Activated CD8-positive, alpha-beta memory T cell treated with anti-CD3 and anti-CD28 coated beads for 4 hours (primary cell): ENCODE data around the gene GAK.
"Not testable (repeated sequence)": the region's sequence is repeated elsewhere in the genome, so short reads cannot be mapped to it uniquely, and the experiment has no call there.

Experiments used
- DNase-seq, 2 donors: peaks; one replicate each; pipeline ENCODE4 v3.0.0-alpha.2; 2020; ENCODE audit warnings: low read depth in 2 of 2

The GAK gene

GRCh38 chr4:931960-932712 lies at the start of gene GAK, which contains the start of gene TMEM175:
Gene GAK (minus strand): TSS chr4:932316. CDS start chr4:932187, 129 bp downstream.
Gene TMEM175 (plus strand): TSS chr4:932460. CDS start chr4:947740, 15,280 bp downstream.
- peak; percentile 91 for DNase-seq

GRCh38 chr4:978957-979701 lies 47.0 kb upstream of the GAK start:
- no peak for DNase-seq

GRCh38 chr4:976016-976415 lies 43.9 kb upstream of the GAK start:
- DNase-seq, result not testable (repeated sequence)

GRCh38 chr4:974668-975067 lies 42.6 kb upstream of the GAK start:
- DNase-seq, result no peak

- peak; percentile 76 to 77 for DNase-seq
Measured at GRCh38 chr4:973431-974397, 41.6 kb upstream of the GAK start, which contains the start of gene DGKQ. Gene DGKQ (minus strand): TSS chr4:973569. CDS start chr4:973482, 87 bp downstream.

GRCh38 chr4:972651-973424 lies 40.7 kb upstream of the GAK start:
- DNase-seq, result peak; percentile 51 to 62

GRCh38 chr4:971666-972500 lies 39.8 kb upstream of the GAK start:
- no peak for DNase-seq

- DNase-seq, result no peak
Measured at GRCh38 chr4:970854-971520, 38.9 kb upstream of the GAK start.

GRCh38 chr4:970046-970745 lies 38.1 kb upstream of the GAK start:
- no peak for DNase-seq

GRCh38 chr4:968621-969394 lies 36.7 kb upstream of the GAK start:
- no peak for DNase-seq

- no peak for DNase-seq
Measured at GRCh38 chr4:968221-968620, 36.1 kb upstream of the GAK start.

GRCh38 chr4:967113-968104 lies 35.3 kb upstream of the GAK start:
- no peak for DNase-seq

- no peak for DNase-seq
Measured at GRCh38 chr4:966266-967112, 34.4 kb upstream of the GAK start.

GRCh38 chr4:965766-966134 lies 33.6 kb upstream of the GAK start:
- DNase-seq, result no peak

GRCh38 chr4:965048-965765 lies 33.1 kb upstream of the GAK start:
- DNase-seq, result no peak
